Mammary epithelial cell (primary cell): ENCODE results near the gene CARD18.

Experiments
- CTCF ChIP-seq, 2 donors: IDR thresholded peaks in 1 of 2; conservative IDR thresholded peaks in 1 of 2; 2 replicates each; pipeline ENCODE4 v1.5.1; 2011 to 2012; ENCODE audit warnings: inconsistent platforms in 2 of 2, low read length in 2 of 2, mild to moderate bottlenecking in 2 of 2, control low read depth in 1 of 2, low read depth in 1 of 2; ENCODE audit not compliant: insufficient read depth in 1 of 2; ENCODE audit errors: extremely low read depth in 1 of 2
- EZH2 ChIP-seq: IDR thresholded peaks from 2 replicates; pipeline ENCODE4 v1.6.1; 2012; ENCODE audit warnings: low read length, inconsistent platforms, borderline replicate concordance

- TF ChIP-seq CTCF (conservative IDR thresholded peaks at IDR 0.05 in 1 of 2, IDR thresholded peaks at IDR 0.05 in 1 of 2; ENCODE audit: extremely low read depth in 1 of 2, insufficient read depth in 1 of 2, low read depth in 1 of 2, low read length in 2 of 2): no peak
- TF ChIP-seq EZH2: no peak
These were observed 9.3 kb downstream of the CARD18 start for GRCh38 chr11:105130189-105130813.
